H1 (cell line): Measurements from ENCODE around the gene PLPPR2. TPM values are rescaled to one million over a fixed set of nuclear protein-coding genes. Genes with fewer than 3 reads are reported as not detected.
"Not testable (repeated sequence)": the region's sequence is repeated elsewhere in the genome, so short reads cannot be mapped to it uniquely, and the experiment has no call there.

Source experiments
- CTCF ChIA-PET: fragments of 300-600 bp; sonication (Branson Sonifier 250); formaldehyde crosslinking; loops from one replicate; lab custom pipeline; 2021; ENCODE audit not compliant: partially characterized antibody; lab: Charles Lee
- POLR2A ChIA-PET: fragments of 300-600 bp; sonication (Branson Sonifier 250); formaldehyde crosslinking; loops from one replicate; lab custom pipeline; 2021; ENCODE audit warnings: inconsistent platforms; ENCODE audit not compliant: partially characterized antibody; lab: Charles Lee
- DNase-seq, 2 experiments: peaks; one replicate each; pipeline versions ENCODE4 v3.0.0 to v3.0.0-alpha.2; 2010 to 2022; ENCODE audit warnings: low spot score in 2 of 2, low read depth in 1 of 2, mixed read lengths in 1 of 2
- FAIRE-seq: peaks from 2 replicates; lab custom pipeline; 2011; peaks lifted over from hg19 to GRCh38; lab: Jason Lieb, UNC
- H2AFZ ChIP-seq: 2 replicates; pipeline ENCODE4 v1.8.1; 2012; ENCODE audit warnings: low read length, inconsistent platforms
- H2AK5ac ChIP-seq: 2 replicates; pipeline ENCODE4 v1.6.1; 2013; ENCODE audit warnings: low read depth, low read length
- H2BK120ac ChIP-seq: replicated peaks from 2 replicates; pipeline ENCODE3; 2013; ENCODE audit warnings: low read depth, low read length, inconsistent platforms
- H2BK12ac ChIP-seq: 2 replicates; pipeline ENCODE4 v1.6.1; 2013; ENCODE audit warnings: low read depth, low read length
- H2BK15ac ChIP-seq: 2 replicates; pipeline ENCODE4 v1.6.1; 2013; ENCODE audit warnings: low read length
- H2BK20ac ChIP-seq: 2 replicates; pipeline ENCODE4 v1.6.1; 2013; ENCODE audit warnings: low read length
- H2BK5ac ChIP-seq: 2 replicates; pipeline ENCODE4 v1.6.1; 2013; ENCODE audit warnings: low read depth, low read length
- H3K14ac ChIP-seq: 2 replicates; pipeline ENCODE4 v1.6.1; 2013; ENCODE audit warnings: inconsistent platforms; ENCODE audit not compliant: insufficient read length
- H3K18ac ChIP-seq: 2 replicates; pipeline ENCODE4 v1.6.1; 2013; ENCODE audit warnings: low read length; ENCODE audit errors: extremely low read depth
- H3K23ac ChIP-seq: 2 replicates; pipeline ENCODE4 v1.6.1; 2013; ENCODE audit warnings: inconsistent platforms; ENCODE audit not compliant: insufficient read length
- H3K23me2 ChIP-seq: 2 replicates; pipeline ENCODE4 v1.6.1; 2013; ENCODE audit warnings: low read depth, low read length
- H3K27ac ChIP-seq: 2 replicates; pipeline ENCODE4 v1.6.1; 2011; ENCODE audit warnings: low read depth, low read length, inconsistent platforms
- H3K27me3 ChIP-seq, 4 experiments: replicated peaks in 1 of 4; 1 replicate in 1 of 4; 2 replicates in 3 of 4; pipeline versions ENCODE4 v1.6.1 to v1.8.1; 2011 to 2013; ENCODE audit warnings: low read length in 3 of 4, mild to moderate bottlenecking in 3 of 4, inconsistent platforms in 2 of 4, mixed read lengths in 2 of 4, moderate library complexity in 1 of 4; ENCODE audit not compliant: control insufficient read depth in 3 of 4, insufficient read depth in 3 of 4; ENCODE audit errors: extremely low read depth in 1 of 4
- H3K36me3 ChIP-seq, 4 experiments: 2 replicates each; pipeline versions ENCODE4 v1.6.1 to v1.8.1; 2011 to 2013; ENCODE audit warnings: mild to moderate bottlenecking in 4 of 4, low read length in 3 of 4, moderate library complexity in 2 of 4, control low read depth in 1 of 4, inconsistent platforms in 1 of 4; ENCODE audit not compliant: insufficient read depth in 4 of 4, control insufficient read depth in 2 of 4
- H3K4ac ChIP-seq: replicated peaks from 2 replicates; pipeline ENCODE3; 2013; ENCODE audit warnings: low read length, low read depth, mixed read lengths, inconsistent platforms; ENCODE audit not compliant: insufficient read length
- H3K4me1 ChIP-seq, 4 experiments: replicated peaks in 1 of 4; 1 replicate in 1 of 4; 2 replicates in 3 of 4; pipeline versions ENCODE4 v1.6.1 to v1.8.1; 2011 to 2013; ENCODE audit warnings: low read length in 3 of 4, inconsistent platforms in 2 of 4, mixed read lengths in 1 of 4; ENCODE audit not compliant: insufficient read depth in 4 of 4, control insufficient read depth in 3 of 4
- H3K4me2 ChIP-seq, 2 experiments: 2 replicates each; pipeline versions ENCODE4 v1.6.1 to v1.8.1; 2011 to 2013; ENCODE audit warnings: low read depth in 2 of 2, low read length in 2 of 2, control low read depth in 1 of 2, inconsistent platforms in 1 of 2, mild to moderate bottlenecking in 1 of 2; ENCODE audit not compliant: insufficient read depth in 1 of 2
- H3K4me3 ChIP-seq, 4 experiments: fragments of 200-600, 300-600 bp in 1 of 4; sonication (generic), shearing (Covaris generic), sonication (Bioruptor Twin) in 1 of 4; 2 replicates each; pipeline versions ENCODE4 v1.5.1 to v1.8.1; 2011 to 2016; ENCODE audit warnings: low read length in 4 of 4, low read depth in 3 of 4, control low read depth in 2 of 4, inconsistent platforms in 2 of 4, mild to moderate bottlenecking in 2 of 4, mixed read lengths in 1 of 4, moderate library complexity in 1 of 4; ENCODE audit not compliant: insufficient read depth in 2 of 4; ENCODE audit errors: extremely low read depth in 1 of 4
- H3K56ac ChIP-seq: replicated peaks from 2 replicates; pipeline ENCODE3; 2013; ENCODE audit warnings: low read depth, mild to moderate bottlenecking, mixed read lengths, low read length, inconsistent platforms; ENCODE audit not compliant: insufficient read length
- H3K79me1 ChIP-seq: 2 replicates; pipeline ENCODE4 v1.6.1; 2013; ENCODE audit warnings: low read depth, low read length, control low read depth
- H3K79me2 ChIP-seq, 2 experiments: 2 replicates each; pipeline versions ENCODE4 v1.6.1 to v1.8.1; 2012 to 2013; ENCODE audit warnings: low read length in 2 of 2, mild to moderate bottlenecking in 2 of 2, inconsistent platforms in 1 of 2; ENCODE audit not compliant: insufficient read depth in 2 of 2, control insufficient read depth in 1 of 2
- H3K9ac ChIP-seq, 4 experiments: replicated peaks in 1 of 4; 1 replicate in 1 of 4; 2 replicates in 3 of 4; pipeline versions ENCODE4 v1.6.1 to v1.8.1; 2011 to 2013; ENCODE audit warnings: low read depth in 3 of 4, low read length in 3 of 4, control low read depth in 2 of 4, mild to moderate bottlenecking in 2 of 4, moderate library complexity in 2 of 4, inconsistent platforms in 1 of 4; ENCODE audit errors: extremely low read depth in 1 of 4
- H3K9me3 ChIP-seq, 2 experiments: 2 replicates each; pipeline versions ENCODE4 v1.6.1 to v1.8.1; 2012 to 2013; ENCODE audit warnings: mild to moderate bottlenecking in 2 of 2, moderate library complexity in 2 of 2, control low read depth in 1 of 2, inconsistent platforms in 1 of 2, low read depth in 1 of 2, low read length in 1 of 2, mixed read lengths in 1 of 2; ENCODE audit not compliant: insufficient read depth in 2 of 2
- H4K20me1 ChIP-seq, 2 experiments: replicated peaks in 1 of 2; 2 replicates each; pipeline versions ENCODE3 to v1.8.1; 2011 to 2013; ENCODE audit warnings: inconsistent platforms in 2 of 2, low read length in 2 of 2, mild to moderate bottlenecking in 1 of 2; ENCODE audit not compliant: insufficient read depth in 2 of 2, control insufficient read depth in 1 of 2
- H4K5ac ChIP-seq: 2 replicates; pipeline ENCODE4 v1.6.1; 2013; ENCODE audit warnings: low read length, low read depth, mixed read lengths, inconsistent platforms; ENCODE audit not compliant: insufficient read length
- H4K8ac ChIP-seq: 2 replicates; pipeline ENCODE4 v1.8.0; 2013; ENCODE audit warnings: mild to moderate bottlenecking, moderate library complexity, low read length, inconsistent platforms; ENCODE audit not compliant: insufficient read depth; ENCODE audit errors: extremely low read depth
- H4K91ac ChIP-seq: replicated peaks from 2 replicates; pipeline ENCODE3; 2013; ENCODE audit warnings: low read length, mixed read lengths, inconsistent platforms; ENCODE audit not compliant: insufficient read length
- KDM1A ChIP-seq: fragments of 200-600, 300-600 bp; sonication (generic); IDR thresholded peaks from 2 replicates; pipeline ENCODE4 v1.7.1; 2016; ENCODE audit warnings: mild to moderate bottlenecking, low read length, borderline replicate concordance
- WGBS, 2 experiments: shearing (Covaris generic) in 1 of 2; methylation state at CpG; one replicate each; pipeline versions ENCODE4 v1.1.6 to v1.1.7; 2013 to 2015; ENCODE audit warnings: low lambda C conversion rate in 2 of 2, mixed read lengths in 2 of 2, inconsistent platforms in 1 of 2, low coverage in 1 of 2, missing lambda C conversion rate in 1 of 2; ENCODE audit not compliant: insufficient replicate concordance in 2 of 2, insufficient coverage in 1 of 2, insufficient read length in 1 of 2; ENCODE audit errors: extremely low coverage in 1 of 2, missing lambda C conversion rate in 1 of 2; 5-methylcytosine and 5-hydroxymethylcytosine counted together
- polyA plus RNA-seq, 7 experiments: library from polyadenylated mRNA; depleted of rRNA in 3 of 7; stranded (reverse) in 5 of 7; unstranded in 2 of 7; fragments of >200 nt in 5 of 7; fragments of 200-250 nt in 2 of 7; gene quantifications; 1 replicate in 5 of 7; 2 replicates in 1 of 7; 4 replicates in 1 of 7; pipeline versions ENCODE4 v1.2.1 to v1.2.3, GENCODE V29; 2011 to 2013; ENCODE audit warnings: missing spikeins in 2 of 7, mixed read lengths in 2 of 7
- total RNA-seq: library from RNA; stranded (reverse); fragmentation: NEBNext Ultra II Directional; extraction: Animal tissue kit (Norgen Biotek cat#: 25700); gene quantifications from 2 replicates; pipeline ENCODE4 v1.2.1, GENCODE V29; 2021

Gene PLPPR2
- total and polyA plus RNA-seq, 2 of the 8 experiments (the other 6 are each of a cell fraction or from before 2014, with no cell fraction given): 7.2 to 11.7 TPM

- H3K4me2 ChIP-seq: peak overlapping the region; percentile 26 to 60; a peak in 3 of 4 replicates
- H2BK15ac ChIP-seq, FAIRE-seq, H3K9me3 ChIP-seq: not testable (repeated sequence)
- TF ChIP-seq KDM1A: peak; percentile 61; the same call in 1 of the 2 replicates
- TF ChIP-seq, all 59 proteins: peak for 1; not testable (repeated sequence) for 58
- not testable (repeated sequence) for H3K4me1 ChIP-seq, H2BK120ac ChIP-seq, H4K91ac ChIP-seq, H3K79me2 ChIP-seq, H3K4ac ChIP-seq, H2AFZ ChIP-seq, DNase-seq, H2BK20ac ChIP-seq, H4K5ac ChIP-seq, H4K20me1 ChIP-seq, H3K27me3 ChIP-seq, H4K8ac ChIP-seq, H2BK5ac ChIP-seq, H3K9ac ChIP-seq, H3K79me1 ChIP-seq, H3K56ac ChIP-seq, H3K23ac ChIP-seq, H3K14ac ChIP-seq, H2AK5ac ChIP-seq, H3K18ac ChIP-seq, H3K23me2 ChIP-seq
- peak overlapping the region in 1 of 4 experiments; percentile 47; a peak in 2 of 8 replicates for H3K4me3 ChIP-seq
- POLR2A ChIA-PET: interaction anchor here (0.6 to 3.9 kb wide), 18 partner anchors 11 to 176 kb away, joined by 3 to 22 read pairs (median 4); partner anchors contain the start of genes ELAVL3, EPOR and RGL3
- H3K27ac ChIP-seq: 0 out of 2 replicates have a peak overlapping the region, but pooled peaks have one; percentile 49
- H3K36me3 ChIP-seq: peaks cover 0 to 19% (median 5%) of the 10 kb centered on the region in 4 experiments; a peak in 6 of 8 replicates
- 0 out of 2 replicates have a peak overlapping the region, but pooled peaks have one; percentile 9 for H2BK12ac ChIP-seq
- 88% methylated on average over 12 of the region's 12 CpGs; no CpG with 5 or more reads in 1 of the 2 experiments for WGBS, 2 experiments
- CTCF ChIA-PET: interaction anchor here (0.6 to 4.4 kb wide), 17 partner anchors 9 to 281 kb away, joined by 3 to 69 read pairs (median 9); partner anchors contain the start of genes EPOR, ODAD3, PRKCSH and RGL3
These were observed 51.5 kb downstream of the PLPPR2 start for GRCh38 chr19:11406703-11407236.
